ENCODE measurements around the gene WRNIP1. TPM values are rescaled to one million over a fixed set of nuclear protein-coding genes. Genes with fewer than 3 reads are reported as not detected.

WRNIP1 gene
- total and polyA plus RNA-seq, 2 of the 13 experiments (the other 11 are each of a cell fraction or from before 2014, with no cell fraction given), result 77.7 to 90.3 TPM

- TF ChIP-seq PRDM10 (CRISPR knock-in tag; IDR thresholded peaks at IDR 0.05; ENCODE audit: low read depth), result no peak
- no peak for TF ChIP-seq KDM5B (CRISPR knock-in tag; IDR thresholded peaks at IDR 0.05; ENCODE audit: borderline replicate concordance)
- TF ChIP-seq CREB3 (CRISPR knock-in tag; IDR thresholded peaks at IDR 0.05), result no peak
- TF ChIP-seq ZNF160 (CRISPR knock-in tag; IDR thresholded peaks at IDR 0.05), result no peak
- no peak for TF ChIP-seq TOE1 (CRISPR knock-in tag; IDR thresholded peaks at IDR 0.05)
- no peak for TF ChIP-seq MNT (IDR thresholded peaks at IDR 0.05)
- TF ChIP-seq FOXP1 (IDR thresholded peaks at IDR 0.05), result no peak
- no peak for TF ChIP-seq FOXP1 (CRISPR knock-in tag; IDR thresholded peaks at IDR 0.05)
- TF ChIP-seq ZNF431 (CRISPR knock-in tag; IDR thresholded peaks at IDR 0.05; ENCODE audit: borderline replicate concordance, low read depth), result no peak
- no peak for TF ChIP-seq ZNF777 (CRISPR knock-in tag; IDR thresholded peaks at IDR 0.05)
Observed at GRCh38 chr6:2784061-2784460, 18.9 kb downstream of the WRNIP1 start (continued).

Data from HepG2 (cell line).